ENCODE measurements around the gene LY6G6D. TPM values are rescaled to one million over a fixed set of nuclear protein-coding genes. Genes with fewer than 3 reads are reported as not detected.

The LY6G6D gene
- total and polyA plus RNA-seq, 2 of the 13 experiments (the other 11 are each of a cell fraction or from before 2014, with no cell fraction given): not detected

DNA sequence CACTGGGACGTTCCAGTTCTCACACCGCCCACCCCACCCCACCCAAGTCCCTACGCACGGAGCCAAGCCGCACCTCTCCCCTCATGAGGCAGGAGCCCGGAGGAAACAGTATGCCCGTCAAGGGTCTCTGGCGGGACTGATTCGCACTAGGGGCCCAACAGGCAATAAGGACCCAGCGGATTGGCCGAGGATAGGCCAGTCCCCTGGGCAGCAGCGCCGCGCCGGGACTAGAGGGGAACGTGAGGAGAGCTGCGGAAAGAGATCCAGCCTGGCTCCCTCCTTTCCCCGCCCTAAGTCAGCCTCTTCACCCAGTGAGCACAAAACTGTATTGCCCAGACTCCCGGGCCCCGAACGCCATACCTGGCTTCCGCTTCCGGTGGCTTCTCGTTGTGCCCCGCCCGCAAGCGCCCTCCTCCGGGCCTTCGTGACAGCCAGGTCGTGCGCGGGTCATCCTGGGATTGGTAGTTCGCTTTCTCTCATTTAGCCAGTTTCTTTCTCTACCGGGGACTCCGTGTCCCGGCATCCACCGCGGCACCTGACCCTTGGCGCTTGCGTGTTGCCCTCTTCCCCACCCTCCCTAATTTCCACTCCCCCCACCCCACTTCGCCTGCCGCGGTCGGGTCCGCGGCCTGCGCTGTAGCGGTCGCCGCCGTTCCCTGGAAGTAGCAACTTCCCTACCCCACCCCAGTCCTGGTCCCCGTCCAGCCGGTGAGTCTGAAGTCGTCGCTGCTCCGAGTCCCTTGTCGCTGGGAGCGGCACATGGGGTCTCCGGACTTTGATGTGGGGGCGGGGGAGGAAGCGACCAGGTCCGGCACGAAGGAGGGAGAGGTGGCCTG, 49.4 kb upstream of the LY6G6D start, which contains the start of gene CSNK2B (continued):
- TF ChIP-seq ZNF280B (CRISPR knock-in tag; IDR thresholded peaks at IDR 0.05; ENCODE audit: borderline replicate concordance): peak; percentile 91
- peak; percentile 26; the same call in 1 of the 2 replicates for TF ChIP-seq SPEN (CRISPR knock-in tag; IDR thresholded peaks at IDR 0.05; ENCODE audit: low read depth)
- peak; percentile 73 for TF ChIP-seq MED1 (CRISPR knock-in tag; IDR thresholded peaks at IDR 0.05)
- no peak for TF ChIP-seq ZNF770 (CRISPR knock-in tag; IDR thresholded peaks at IDR 0.05)
- TF ChIP-seq SRSF9 (IDR thresholded peaks at IDR 0.05; ENCODE audit: borderline replicate concordance, insufficient read depth, low read depth, low read length, poor library complexity, severe bottlenecking): no peak
- no peak for TF ChIP-seq ZNF720 (CRISPR knock-in tag; IDR thresholded peaks at IDR 0.05)
- TF ChIP-seq MBD4 (IDR thresholded peaks at IDR 0.05; ENCODE audit: borderline replicate concordance, low read length): no peak
- no peak for TF ChIP-seq ZBTB10 (CRISPR knock-in tag; IDR thresholded peaks at IDR 0.05; ENCODE audit: borderline replicate concordance)
- TF ChIP-seq, protein P1, sequence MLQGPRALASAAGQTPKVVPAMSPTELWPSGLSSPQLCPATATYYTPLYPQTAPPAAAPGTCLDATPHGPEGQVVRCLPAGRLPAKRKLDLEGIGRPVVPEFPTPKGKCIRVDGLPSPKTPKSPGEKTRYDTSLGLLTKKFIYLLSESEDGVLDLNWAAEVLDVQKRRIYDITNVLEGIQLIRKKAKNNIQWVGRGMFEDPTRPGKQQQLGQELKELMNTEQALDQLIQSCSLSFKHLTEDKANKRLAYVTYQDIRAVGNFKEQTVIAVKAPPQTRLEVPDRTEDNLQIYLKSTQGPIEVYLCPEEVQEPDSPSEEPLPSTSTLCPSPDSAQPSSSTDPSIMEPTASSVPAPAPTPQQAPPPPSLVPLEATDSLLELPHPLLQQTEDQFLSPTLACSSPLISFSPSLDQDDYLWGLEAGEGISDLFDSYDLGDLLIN (CRISPR knock-in tag; IDR thresholded peaks at IDR 0.05; ENCODE audit: borderline replicate concordance): peak; percentile 96
- TF ChIP-seq ZC3H13 (CRISPR knock-in tag; IDR thresholded peaks at IDR 0.05): 0 out of 2 replicates have a peak, but pooled peaks have one; percentile 55
- no peak for TF ChIP-seq KDM6A (CRISPR knock-in tag; IDR thresholded peaks at IDR 0.05; ENCODE audit: low read depth)
- TF ChIP-seq ZNF549 (CRISPR knock-in tag; IDR thresholded peaks at IDR 0.05): no peak
- peak; percentile 19; the same call in 1 of the 2 replicates for TF ChIP-seq DZIP1 (CRISPR knock-in tag; IDR thresholded peaks at IDR 0.05)
- TF ChIP-seq ZNF660 (CRISPR knock-in tag; IDR thresholded peaks at IDR 0.05; ENCODE audit: borderline replicate concordance, low read depth): 0 out of 2 replicates have a peak, but pooled peaks have one; percentile 69
- TF ChIP-seq GFI1 (CRISPR knock-in tag; IDR thresholded peaks at IDR 0.05; ENCODE audit: borderline replicate concordance): no peak; the same call in 1 of the 2 replicates

Data from HepG2 (cell line).